ENCODE results near the gene NAV2. TPM values are rescaled to one million over a fixed set of nuclear protein-coding genes. Genes with fewer than 3 reads are reported as not detected.

The NAV2 gene
- total and polyA plus RNA-seq, 10 donors = 0.46 to 11.6 (median 4.1) TPM

DNA sequence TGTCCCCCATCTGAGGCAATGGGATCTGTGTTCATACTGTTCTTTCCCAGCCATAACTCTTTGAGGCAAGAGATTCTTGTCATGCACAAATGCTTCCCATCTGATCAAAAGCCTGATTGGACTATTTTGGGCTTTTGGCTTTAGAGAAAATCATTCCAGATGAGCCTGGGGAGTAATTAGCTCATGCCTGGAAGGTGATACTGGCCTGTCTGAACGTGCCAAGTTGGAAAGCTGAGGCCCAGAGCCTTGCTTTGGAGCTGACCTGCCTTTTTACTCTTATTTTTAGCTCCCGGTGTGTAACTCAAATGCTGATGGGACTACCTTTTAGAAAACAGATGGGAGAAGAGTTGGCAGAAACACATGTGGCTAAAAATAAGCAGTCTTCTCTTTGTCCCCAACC lies 342.7 kb downstream of the NAV2 start:
- intact Hi-C loops (cut with DNase I; ENCODE audit: low total_unique reads) = no loop called here
- Histone ChIP-seq H3K36me3 (peaks cover 0 to 44% (median 0%) of the 10 kb centered on the region in 6 donors), H3K4me3 (no peak overlapping the region), H3K27ac (no peak overlapping the region), H3K9me3 (no peaks in the 10 kb centered on the region), H3K27me3 (replicated peaks in 1 of 7) (no peaks in the 10 kb centered on the region), H3K4me1 (no peaks in the 10 kb centered on the region)
- no peak for TF ChIP-seq POLR2AphosphoS5 (IDR thresholded peaks at IDR 0.05)
- TF ChIP-seq, protein P1, sequence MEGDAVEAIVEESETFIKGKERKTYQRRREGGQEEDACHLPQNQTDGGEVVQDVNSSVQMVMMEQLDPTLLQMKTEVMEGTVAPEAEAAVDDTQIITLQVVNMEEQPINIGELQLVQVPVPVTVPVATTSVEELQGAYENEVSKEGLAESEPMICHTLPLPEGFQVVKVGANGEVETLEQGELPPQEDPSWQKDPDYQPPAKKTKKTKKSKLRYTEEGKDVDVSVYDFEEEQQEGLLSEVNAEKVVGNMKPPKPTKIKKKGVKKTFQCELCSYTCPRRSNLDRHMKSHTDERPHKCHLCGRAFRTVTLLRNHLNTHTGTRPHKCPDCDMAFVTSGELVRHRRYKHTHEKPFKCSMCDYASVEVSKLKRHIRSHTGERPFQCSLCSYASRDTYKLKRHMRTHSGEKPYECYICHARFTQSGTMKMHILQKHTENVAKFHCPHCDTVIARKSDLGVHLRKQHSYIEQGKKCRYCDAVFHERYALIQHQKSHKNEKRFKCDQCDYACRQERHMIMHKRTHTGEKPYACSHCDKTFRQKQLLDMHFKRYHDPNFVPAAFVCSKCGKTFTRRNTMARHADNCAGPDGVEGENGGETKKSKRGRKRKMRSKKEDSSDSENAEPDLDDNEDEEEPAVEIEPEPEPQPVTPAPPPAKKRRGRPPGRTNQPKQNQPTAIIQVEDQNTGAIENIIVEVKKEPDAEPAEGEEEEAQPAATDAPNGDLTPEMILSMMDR (IDR thresholded peaks at IDR 0.05 in 8 of 11, conservative IDR thresholded peaks at IDR 0.05 in 3 of 11) = no peak
- no peak for TF ChIP-seq POLR2A (IDR thresholded peaks at IDR 0.05)
- no peak for DNase-seq
- WGBS, 5 donors = 57 to 83% (median 81%) methylated on average over 2 of the region's 2 CpGs

DNA sequence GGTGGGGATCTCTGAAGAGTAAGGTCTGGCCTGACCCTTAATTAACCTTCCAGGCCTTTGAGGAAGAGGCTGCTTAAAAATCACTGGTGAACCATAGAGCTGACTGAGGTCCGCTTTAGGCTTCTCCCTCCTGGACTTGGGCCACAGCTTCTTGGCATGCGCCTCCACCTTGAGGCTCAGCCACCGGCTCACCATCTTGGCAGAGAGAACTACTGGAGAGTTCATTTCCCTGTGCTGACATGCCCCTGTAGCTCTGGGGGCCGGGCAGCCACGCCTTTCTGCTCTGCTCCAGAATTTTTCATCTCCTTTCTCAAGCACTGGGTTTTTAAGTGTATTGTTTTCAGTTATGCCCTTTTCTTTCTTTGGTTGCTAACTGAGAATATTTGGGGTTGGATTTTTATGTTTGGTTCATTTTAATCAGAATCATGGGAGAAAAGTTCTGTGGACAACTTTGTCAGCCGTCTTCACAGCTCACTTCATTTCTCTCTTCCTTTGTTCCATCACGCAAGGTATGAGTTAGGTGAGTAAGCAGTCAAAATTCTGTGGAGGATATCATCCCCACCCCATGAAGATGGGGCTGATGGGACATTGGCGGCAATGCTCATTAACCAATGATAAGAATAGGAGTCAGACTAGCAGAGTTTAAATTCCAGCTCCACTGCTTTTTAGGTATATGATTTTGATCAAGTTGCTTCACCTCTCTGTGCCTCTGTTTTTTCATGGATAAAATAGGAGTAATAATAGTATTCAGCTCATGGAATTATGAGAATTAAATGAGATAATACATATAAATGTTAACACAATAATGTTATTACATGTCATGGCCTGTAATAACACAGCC lies 343.7 kb downstream of the NAV2 start:
- WGBS, 5 donors = 87 to 97% (median 93%) methylated on average over 7 to 8 of the region's 8 CpGs
- Histone ChIP-seq H3K27ac (no peak overlapping the region), H3K9me3 (no peaks in the 10 kb centered on the region), H3K4me1 (no peaks in the 10 kb centered on the region), H3K4me3 (no peak overlapping the region), H3K27me3 (replicated peaks in 1 of 7) (no peaks in the 10 kb centered on the region), H3K36me3 (peaks cover 0 to 44% (median 0%) of the 10 kb centered on the region in 6 donors)
- intact Hi-C loops (cut with DNase I; ENCODE audit: low total_unique reads) = no loop called here
- no peak for DNase-seq
- no peak for TF ChIP-seq POLR2A (IDR thresholded peaks at IDR 0.05)
- TF ChIP-seq, protein P1 (IDR thresholded peaks at IDR 0.05 in 8 of 11, conservative IDR thresholded peaks at IDR 0.05 in 3 of 11) = no peak
- no peak for TF ChIP-seq POLR2AphosphoS5 (IDR thresholded peaks at IDR 0.05)

DNA sequence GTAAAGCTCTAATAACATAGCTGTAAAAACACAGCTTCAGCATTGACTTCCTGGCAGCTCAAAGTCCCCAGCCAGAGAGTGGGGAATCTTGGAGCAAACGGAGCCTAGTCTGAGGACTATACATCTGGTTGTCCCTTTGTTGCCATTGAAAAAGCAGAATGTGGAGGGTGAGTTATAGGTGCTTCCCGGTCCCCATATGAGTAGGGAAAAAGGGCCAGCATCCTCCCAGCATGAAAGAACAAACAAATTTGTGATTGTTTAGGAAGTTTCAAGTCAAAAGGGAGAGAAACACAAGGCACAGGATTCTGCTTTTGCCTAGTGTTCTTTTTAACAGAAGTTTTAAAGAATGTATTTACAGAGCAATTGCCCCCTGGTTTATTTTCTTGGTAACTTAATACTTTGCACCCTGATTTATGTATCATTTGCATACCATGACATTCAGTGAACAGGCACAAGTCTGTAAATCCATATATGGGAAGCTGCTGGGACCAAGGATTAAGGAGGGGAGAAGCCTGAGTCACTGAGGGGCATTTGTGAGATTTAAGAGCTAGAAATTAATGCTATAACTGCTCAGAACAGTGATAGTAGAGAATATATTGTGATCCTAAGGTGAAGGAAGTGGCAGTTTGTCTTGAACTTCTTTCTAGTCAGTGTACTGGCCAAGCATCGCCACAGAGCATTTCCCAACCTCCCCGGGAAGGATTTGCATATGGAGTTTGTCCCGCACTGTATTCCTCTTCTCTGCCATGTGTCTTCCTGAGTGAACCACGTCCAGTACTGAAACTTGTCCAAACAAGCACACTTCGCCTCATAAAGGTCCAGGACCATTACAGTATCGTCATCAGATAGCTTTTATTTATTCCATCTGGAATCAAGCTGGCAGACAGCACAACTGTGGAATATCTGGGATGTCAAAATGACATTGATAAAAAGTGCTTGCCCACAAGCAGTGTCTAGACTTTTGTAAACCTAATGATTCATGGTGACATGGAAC lies 344.6 kb downstream of the NAV2 start:
- H3K27ac ChIP-seq = no peak overlapping the region
- intact Hi-C loops (cut with DNase I; ENCODE audit: low total_unique reads) = no loop called here

More for the DNA sequence above, 344.6 kb downstream of the NAV2 start:
- no peak for TF ChIP-seq POLR2AphosphoS5 (IDR thresholded peaks at IDR 0.05)
- TF ChIP-seq, protein P1 (IDR thresholded peaks at IDR 0.05 in 8 of 11, conservative IDR thresholded peaks at IDR 0.05 in 3 of 11) = no peak
- TF ChIP-seq POLR2A (IDR thresholded peaks at IDR 0.05) = no peak
- no peak for DNase-seq
- WGBS, 5 donors = 75 to 84% (median 79%) methylated on average over 8 of the region's 8 CpGs
- Histone ChIP-seq H3K4me1 (no peaks in the 10 kb centered on the region), H3K9me3 (no peaks in the 10 kb centered on the region), H3K27me3 (replicated peaks in 1 of 7) (no peaks in the 10 kb centered on the region), H3K36me3 (peaks cover 0 to 44% (median 0%) of the 10 kb centered on the region in 6 donors), H3K4me3 (no peak overlapping the region)
